Stimulated activated CD8-positive, alpha-beta memory T cell treated with anti-CD3 and anti-CD28 coated beads, Interleukin-4, amount 100 ng/mL, for 24 hours (primary cell): ENCODE results near the gene CACNA2D3.
A peak's percentile ranks its signal among the peaks of the same experiment; 100 is the strongest.

Experiments used
- DNase-seq: peaks from one replicate; pipeline ENCODE4 v3.0.0-alpha.2; 2020; ENCODE audit warnings: low read depth

CACNA2D3 gene

DNA sequence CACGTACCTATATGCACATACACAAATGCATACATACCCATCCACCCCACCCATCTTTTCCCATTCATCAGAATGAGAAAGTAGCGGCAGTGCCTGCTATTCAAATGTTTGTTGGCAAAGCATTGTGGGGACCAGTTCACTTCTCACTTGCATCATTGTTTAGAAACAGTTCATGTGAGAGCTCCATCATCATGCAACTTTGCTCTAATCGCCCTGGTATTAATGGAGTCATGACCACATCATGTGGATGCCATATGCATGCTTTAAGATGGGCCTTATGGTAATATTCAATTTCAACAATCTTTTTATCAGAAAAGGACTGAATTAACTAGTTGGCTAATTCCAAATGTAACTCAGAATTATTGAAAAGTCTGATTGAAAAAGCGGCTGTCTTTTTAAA, 725.0 kb downstream of the CACNA2D3 start:
- no peak for DNase-seq

- DNase-seq = no peak
Measured at GRCh38 chr3:54849360-54849759, 727.0 kb downstream of the CACNA2D3 start.

- no peak for DNase-seq
Measured at GRCh38 chr3:54850484-54851018, 728.2 kb downstream of the CACNA2D3 start.

- peak; percentile 14 for DNase-seq
Measured at GRCh38 chr3:54853573-54854404, 731.4 kb downstream of the CACNA2D3 start.

DNA sequence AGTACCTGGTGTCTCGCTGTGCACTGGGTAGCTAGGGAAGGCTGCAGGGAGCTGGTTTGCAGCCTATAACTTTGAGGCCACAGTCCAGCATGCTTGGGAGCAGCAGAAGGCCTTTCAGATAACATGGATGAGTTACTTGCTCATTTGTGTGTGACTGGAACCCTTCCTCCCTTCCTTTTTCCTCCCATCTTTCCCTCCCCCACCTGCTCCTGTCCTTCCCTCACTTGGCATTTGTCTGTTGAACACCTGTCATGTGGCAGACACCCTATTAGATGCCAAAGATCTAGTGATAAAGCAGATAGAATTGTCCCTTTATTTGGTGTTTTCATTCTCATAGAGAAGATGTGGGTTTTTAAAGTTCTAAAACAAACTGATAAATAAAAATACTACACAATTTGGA, 733.9 kb downstream of the CACNA2D3 start:
- no peak for DNase-seq

- DNase-seq = no peak
Measured at GRCh38 chr3:54857343-54857742, 735.0 kb downstream of the CACNA2D3 start.

GRCh38 chr3:54858093-54858785, 735.9 kb downstream of the CACNA2D3 start:
- no peak for DNase-seq

DNA sequence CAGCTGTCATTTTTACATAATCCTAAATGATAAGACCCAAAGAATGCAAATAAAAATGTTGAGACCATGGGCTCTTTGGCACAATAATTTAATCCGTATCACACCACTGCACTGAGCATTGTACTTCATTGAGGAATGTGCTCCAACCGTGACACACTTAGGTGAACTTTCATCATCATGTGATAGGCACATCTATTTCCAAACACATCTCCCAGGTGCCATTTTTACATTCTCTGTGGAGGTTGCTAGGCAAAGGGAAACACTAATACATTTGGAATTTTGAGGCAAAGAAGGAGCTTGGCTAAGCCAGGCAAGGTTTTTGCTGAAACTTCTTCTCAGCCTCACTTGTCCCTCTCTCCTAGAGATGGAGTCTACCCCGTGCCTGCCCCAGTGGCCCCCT, 736.8 kb downstream of the CACNA2D3 start:
- no peak for DNase-seq

- DNase-seq = no peak
Measured at GRCh38 chr3:54861248-54862067, 739.1 kb downstream of the CACNA2D3 start.

GRCh38 chr3:54862526-54862925, 740.2 kb downstream of the CACNA2D3 start:
- no peak for DNase-seq

DNA sequence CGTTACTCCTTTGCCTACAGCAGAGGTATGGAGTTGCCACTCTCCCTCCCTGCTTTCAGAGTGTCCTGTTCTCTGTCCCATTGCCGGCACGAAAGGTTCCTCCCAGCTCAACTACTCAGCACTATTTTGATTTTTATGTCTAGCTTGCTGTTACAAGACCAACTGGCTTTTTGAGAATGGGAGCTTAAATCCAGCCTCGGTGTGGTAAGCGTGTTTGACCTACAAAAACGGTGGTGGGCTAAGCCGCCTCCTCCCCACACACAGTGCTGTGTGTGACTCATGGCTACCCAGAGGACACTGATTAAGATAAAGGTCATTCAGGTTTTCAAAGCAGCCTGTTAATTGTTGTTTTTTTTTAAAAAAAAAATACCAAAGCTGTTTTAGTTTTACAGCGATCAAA, 741.0 kb downstream of the CACNA2D3 start:
- DNase-seq = no peak

DNA sequence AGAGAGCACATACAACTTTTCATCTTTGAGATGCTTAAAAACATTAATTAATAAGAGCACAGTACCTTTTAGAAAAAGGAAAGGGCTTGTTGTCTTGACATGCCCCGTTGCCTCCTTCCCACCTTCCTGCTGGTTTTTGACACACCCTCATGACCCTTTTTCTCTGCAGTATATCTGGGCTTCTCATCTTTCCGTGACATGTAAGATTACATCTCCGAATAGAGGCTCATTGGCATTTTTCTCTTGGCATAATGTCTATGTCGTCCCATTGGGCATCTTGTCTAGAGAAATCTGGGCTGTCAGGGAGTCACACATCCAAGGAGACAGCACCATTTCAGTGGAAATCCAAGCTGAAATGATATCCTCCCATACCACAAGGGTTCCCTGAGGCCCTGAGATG, 741.4 kb downstream of the CACNA2D3 start:
- DNase-seq = no peak

DNA sequence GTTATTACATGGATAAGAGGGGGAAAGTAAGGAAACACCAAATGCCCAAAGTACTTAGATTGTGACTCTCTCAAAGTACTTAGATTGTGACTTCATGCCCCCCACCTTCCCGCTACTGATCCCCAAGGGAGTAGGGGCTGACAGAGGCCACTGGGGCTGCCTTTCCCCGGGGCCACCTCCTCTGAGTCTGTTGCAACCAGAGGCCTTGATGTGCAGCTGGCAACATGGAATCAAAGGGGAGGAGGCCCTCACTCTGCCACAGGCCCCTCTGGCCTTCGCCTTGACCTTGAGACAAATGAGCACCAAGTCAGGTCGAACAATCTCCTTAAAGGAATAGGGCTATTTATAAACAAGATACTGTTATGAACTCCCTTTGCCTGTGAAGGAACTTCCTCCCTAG, 743.0 kb downstream of the CACNA2D3 start:
- no peak for DNase-seq

DNA sequence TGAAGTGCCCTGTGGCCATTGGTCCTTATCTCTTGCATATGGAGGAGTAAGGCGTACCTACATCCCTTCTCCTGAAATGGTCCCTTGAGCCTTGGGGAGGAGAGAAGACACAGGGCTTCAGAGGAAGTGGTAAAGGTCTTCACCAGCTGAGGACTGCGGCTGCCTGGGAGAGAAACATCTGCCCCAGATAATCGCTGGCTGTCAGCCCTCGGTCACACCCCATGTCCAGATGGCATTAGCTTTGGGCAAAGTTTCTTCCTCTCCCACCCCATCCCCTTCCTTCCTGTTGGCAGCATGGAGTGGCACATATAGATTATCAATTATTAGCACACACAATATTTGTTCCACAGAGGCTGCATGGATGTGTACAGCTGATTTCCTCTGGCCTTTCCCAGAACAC, 743.9 kb downstream of the CACNA2D3 start:
- no peak for DNase-seq

DNA sequence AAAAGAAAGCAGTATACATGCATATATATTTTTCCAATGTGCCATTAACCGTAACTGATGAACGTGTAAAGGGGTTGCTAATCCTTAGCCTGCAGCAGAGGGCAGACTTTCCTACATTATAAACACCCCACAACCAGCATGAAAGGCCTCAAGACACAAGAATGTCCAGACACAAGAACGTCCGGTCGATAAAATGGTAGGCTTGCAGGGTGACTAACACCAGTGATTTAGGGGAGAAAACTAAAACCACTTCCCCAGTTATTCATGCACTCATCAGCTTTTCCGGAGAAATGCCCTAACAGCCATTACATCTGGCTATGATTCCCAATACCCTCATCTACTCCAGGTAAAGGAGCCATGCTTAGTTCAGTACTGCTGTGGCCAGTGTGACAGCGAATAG, 748.1 kb downstream of the CACNA2D3 start:
- DNase-seq = no peak

- DNase-seq = no peak
Measured at GRCh38 chr3:54871867-54872266, 749.5 kb downstream of the CACNA2D3 start.

- DNase-seq = no peak
Measured at GRCh38 chr3:54873059-54874010, 751.0 kb downstream of the CACNA2D3 start.

GRCh38 chr3:54874816-54875556, 752.6 kb downstream of the CACNA2D3 start:
- no peak for DNase-seq

DNA sequence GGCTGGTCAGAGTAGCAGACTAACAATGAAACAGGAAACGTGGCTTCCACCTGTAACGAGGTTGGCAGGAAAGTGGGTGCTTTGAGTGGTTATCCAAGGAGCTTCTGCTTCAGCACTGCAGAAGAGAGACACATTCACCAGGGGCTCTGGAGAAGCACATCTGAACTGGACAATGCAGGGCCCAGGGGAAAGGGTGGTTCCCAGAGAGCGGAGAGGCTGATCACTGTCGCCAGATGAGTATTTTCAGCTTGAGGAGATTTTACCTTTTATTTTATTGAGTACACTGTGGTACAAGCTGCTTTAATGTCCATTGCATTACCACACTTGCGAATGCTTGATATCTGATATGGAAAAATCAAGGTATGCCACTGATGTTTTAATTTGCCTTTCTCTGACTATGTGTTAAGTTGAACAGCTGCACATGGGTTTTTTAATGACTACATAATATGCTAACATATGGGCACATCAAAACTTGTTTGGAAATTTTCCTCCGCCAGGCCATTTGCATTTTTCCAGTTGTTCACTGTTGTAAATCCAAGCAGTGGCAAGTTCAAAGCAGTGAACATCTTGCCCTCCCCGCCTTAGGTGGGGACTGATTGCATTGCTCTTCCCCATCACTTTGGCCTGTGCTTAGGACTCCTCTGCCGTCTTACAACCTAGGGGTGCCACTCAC, 753.4 kb downstream of the CACNA2D3 start:
- no peak for DNase-seq

DNA sequence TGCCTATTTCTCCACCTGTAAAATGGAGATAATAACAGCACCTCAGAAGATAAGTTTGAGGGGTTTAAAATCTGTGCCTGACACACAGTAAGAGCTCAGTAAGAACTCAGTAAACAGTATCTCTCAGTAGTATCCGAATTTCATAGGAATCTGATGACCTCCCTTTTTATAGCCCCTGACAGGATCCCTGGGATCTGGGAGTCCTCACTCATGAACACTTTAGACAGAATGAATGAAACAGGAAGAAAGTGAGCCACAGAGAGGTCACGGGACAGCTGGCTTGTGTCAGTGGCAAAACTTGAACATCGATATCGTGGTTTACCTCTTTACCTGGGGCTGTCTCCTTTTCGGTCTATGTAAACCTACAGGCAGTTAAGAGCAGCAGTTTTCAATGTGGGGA, 754.3 kb downstream of the CACNA2D3 start:
- DNase-seq = no peak
